Kidney (tissue), 14 donors: Measurements from ENCODE around the gene RASAL2. TPM values are rescaled to one million over a fixed set of nuclear protein-coding genes. Genes with fewer than 3 reads are reported as not detected.

Experiments used
- DNase-seq, 5 donors: peaks; one replicate each; pipeline ENCODE4 v3.0.0-alpha.2; 2013 to 2020
- FAIRE-seq: peaks from 2 replicates; lab custom pipeline; 2012; peaks lifted over from hg19 to GRCh38; lab: Jason Lieb, UNC
- H3K27ac ChIP-seq, 2 donors: one replicate each; pipeline ENCODE4 v1.7.0; 2013; ENCODE audit warnings: low read depth in 2 of 2, low read length in 2 of 2, inconsistent platforms in 1 of 2
- H3K27me3 ChIP-seq: one replicate; pipeline ENCODE4 v1.7.1; 2013; ENCODE audit warnings: low read length, inconsistent platforms; ENCODE audit not compliant: control insufficient read depth, insufficient read depth
- H3K36me3 ChIP-seq, 3 donors: one replicate each; pipeline versions ENCODE4 v1.7.0 to v1.7.1; 2013; ENCODE audit warnings: low read length in 3 of 3, control low read depth in 1 of 3, inconsistent platforms in 1 of 3; ENCODE audit not compliant: insufficient read depth in 3 of 3, control insufficient read depth in 2 of 3
- H3K4me1 ChIP-seq, 3 donors: one replicate each; pipeline versions ENCODE4 v1.7.0 to v1.7.1; 2013; ENCODE audit warnings: low read length in 3 of 3, inconsistent platforms in 1 of 3, low read depth in 1 of 3; ENCODE audit not compliant: control insufficient read depth in 2 of 3, insufficient read depth in 2 of 3
- H3K4me3 ChIP-seq, 3 donors: one replicate each; pipeline versions ENCODE4 v1.7.0 to v1.8.1; 2013; ENCODE audit warnings: low read length in 3 of 3, control low read depth in 1 of 3, inconsistent platforms in 1 of 3
- H3K9ac ChIP-seq, 3 donors: one replicate each; pipeline versions ENCODE4 v1.7.0 to v1.7.1; 2013; ENCODE audit warnings: low read length in 3 of 3, control low read depth in 1 of 3, inconsistent platforms in 1 of 3
- H3K9me3 ChIP-seq, 3 donors: one replicate each; pipeline versions ENCODE4 v1.7.0 to v1.7.1; 2013; ENCODE audit warnings: low read length in 3 of 3, control low read depth in 1 of 3, inconsistent platforms in 1 of 3; ENCODE audit not compliant: control insufficient read depth in 2 of 3, insufficient read depth in 1 of 3
- CTCF ChIP-seq: IDR thresholded peaks from 3 replicates; pipeline ENCODE4 v1.5.1; 2012; ENCODE audit warnings: mild to moderate bottlenecking, moderate library complexity, borderline replicate concordance; ENCODE audit not compliant: insufficient read depth; ENCODE audit errors: extremely low read depth
- intact Hi-C: fragments of 100-400 bp; cut with DNase I; formaldehyde crosslinking; loops from one replicate; pipeline ENCODE4 v1.11.1; 2022
- polyA plus RNA-seq: library from polyadenylated mRNA; stranded (reverse); fragments of 350-450 nt; fragmentation: Illumina TruSeq; extraction: RNeasy Lipid Tissue Mini Kit (QIAGEN cat#74804); gene quantifications from one replicate; pipeline ENCODE4 v1.2.3, GENCODE V29; 2014; ENCODE audit warnings: low read depth, low replicate concordance; ENCODE audit not compliant: insufficient read depth
- total RNA-seq: library from RNA; stranded (reverse); fragmentation: NEBNext Ultra II Directional; extraction: Animal tissue kit (Norgen Biotek cat#: 25700); gene quantifications from one replicate; pipeline ENCODE4 v1.2.1, GENCODE V29; 2021
- donor health status: control.
- donor health status: control.
- donor health status: control.
- donor health status: control.
- donor health status: control.
- donor health status: DM: yes; HTN: yes; CAD: no.
- donor health status: Normal renal cell carcinoma (clear cell type).

RASAL2 gene
- total and polyA plus RNA-seq, 2 donors from 2014 or later = 2.2 to 26.5 TPM

- no peak overlapping the region for H3K27ac ChIP-seq
- FAIRE-seq = no peak
Measured at GRCh38 chr1:178174539-178174938, 80.6 kb downstream of the RASAL2 start.

DNA sequence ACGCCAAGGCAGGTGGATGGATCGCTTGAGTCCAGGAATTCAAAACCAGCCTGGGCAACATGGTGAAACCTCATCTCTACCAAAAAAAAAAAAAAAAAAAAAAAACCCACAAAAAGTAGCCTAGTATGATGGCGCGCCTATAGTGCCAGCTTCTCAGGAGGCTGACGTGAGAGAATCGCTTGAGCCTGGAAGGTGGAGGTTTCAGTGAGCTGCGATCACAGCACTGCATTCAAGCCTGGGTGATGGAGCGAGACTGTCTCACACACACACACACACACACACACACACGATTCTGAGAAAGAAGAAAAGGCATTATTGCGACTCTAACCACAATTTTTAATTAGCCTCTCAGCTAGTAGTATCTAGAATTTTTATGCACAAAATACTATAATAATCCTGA lies 86.5 kb downstream of the RASAL2 start:
- Histone ChIP-seq H3K9me3 (no peaks in the 10 kb centered on the region), H3K36me3 (no peaks in the 10 kb centered on the region), H3K27me3 (no peaks in the 10 kb centered on the region), H3K9ac (no peak overlapping the region), H3K27ac (no peak overlapping the region), H3K4me1 (no peaks in the 10 kb centered on the region), H3K4me3 (no peak overlapping the region)
- intact Hi-C loops = no loop called here
- no peak for TF ChIP-seq CTCF
- peak in 1 of 5 donors; percentile 12 for DNase-seq
- FAIRE-seq = no peak

More at GRCh38 chr1:178174539-178174938, 80.6 kb downstream of the RASAL2 start:
- Histone ChIP-seq H3K36me3 (no peaks in the 10 kb centered on the region), H3K9ac (no peak overlapping the region), H3K4me3 (no peak overlapping the region), H3K4me1 (peaks cover 0 to 15% (median 5%) of the 10 kb centered on the region in 3 donors), H3K27me3 (no peaks in the 10 kb centered on the region), H3K9me3 (no peaks in the 10 kb centered on the region)
- intact Hi-C loops = no loop called here
- no peak for TF ChIP-seq CTCF
- DNase-seq = peak in 1 of 5 donors; percentile 38

GRCh38 chr1:178183796-178184195 lies 89.9 kb downstream of the RASAL2 start:
- no peak for TF ChIP-seq CTCF
- Histone ChIP-seq H3K4me3 (no peak overlapping the region), H3K36me3 (no peaks in the 10 kb centered on the region), H3K4me1 (no peaks in the 10 kb centered on the region), H3K27me3 (no peaks in the 10 kb centered on the region), H3K9ac (no peak overlapping the region), H3K9me3 (no peaks in the 10 kb centered on the region), H3K27ac (no peak overlapping the region)
- intact Hi-C loops = no loop called here
- DNase-seq (no peak), FAIRE-seq (no peak)

- no peaks in the 10 kb centered on the region for H3K4me1 ChIP-seq
- no peaks in the 10 kb centered on the region for H3K36me3 ChIP-seq
- H3K27ac ChIP-seq = no peak overlapping the region
- no peaks in the 10 kb centered on the region for H3K9me3 ChIP-seq
- no peaks in the 10 kb centered on the region for H3K27me3 ChIP-seq
- no peak for DNase-seq
- TF ChIP-seq CTCF = no peak
- H3K9ac ChIP-seq = no peak overlapping the region
- H3K4me3 ChIP-seq = no peak overlapping the region
- no peak for FAIRE-seq
- intact Hi-C loops = no loop called here
Measured at GRCh38 chr1:178188306-178188705, 94.4 kb downstream of the RASAL2 start.
